Mucosa of gallbladder (tissue), 1 donor: ENCODE measurements around the gene SMIM34. TPM values are rescaled to one million over a fixed set of nuclear protein-coding genes. Genes with fewer than 3 reads are reported as not detected.
"Not testable (repeated sequence)": the region's sequence is repeated elsewhere in the genome, so short reads cannot be mapped to it uniquely, and the experiment has no call there.

ENCODE experiments used
- DNase-seq: peaks from one replicate; pipeline ENCODE4 v3.0.0-alpha.2; 2020; ENCODE audit warnings: low spot score
- total RNA-seq: library from RNA; stranded (reverse); gene quantifications from one replicate; pipeline ENCODE4 v1.2.1, GENCODE V29; 2021
- donor health status: DM: no; HTN: no; CAD: no.

Gene SMIM34
- total RNA-seq, 1 donor from 2014 or later, result not detected

DNA sequence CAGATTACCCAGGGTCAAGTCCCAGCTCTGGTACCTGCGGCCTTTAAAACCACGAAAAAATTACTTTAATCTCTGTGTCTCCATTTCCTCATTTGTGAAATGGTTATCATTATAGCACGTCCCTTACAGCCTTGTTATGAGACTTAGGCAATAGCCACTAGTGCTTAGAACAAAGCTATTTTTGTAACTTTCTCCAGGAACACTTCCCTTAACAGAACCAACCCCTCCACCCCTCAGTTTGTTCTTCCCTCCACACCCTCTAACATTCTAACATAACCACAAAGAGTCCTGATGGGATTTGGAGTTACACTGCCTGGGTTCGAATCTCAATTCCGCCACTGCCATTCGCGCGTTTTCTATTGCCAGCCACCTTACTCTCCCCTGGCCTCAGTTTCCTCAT lies 49.3 kb downstream of the SMIM34 start:
- DNase-seq, result not testable (repeated sequence)

DNA sequence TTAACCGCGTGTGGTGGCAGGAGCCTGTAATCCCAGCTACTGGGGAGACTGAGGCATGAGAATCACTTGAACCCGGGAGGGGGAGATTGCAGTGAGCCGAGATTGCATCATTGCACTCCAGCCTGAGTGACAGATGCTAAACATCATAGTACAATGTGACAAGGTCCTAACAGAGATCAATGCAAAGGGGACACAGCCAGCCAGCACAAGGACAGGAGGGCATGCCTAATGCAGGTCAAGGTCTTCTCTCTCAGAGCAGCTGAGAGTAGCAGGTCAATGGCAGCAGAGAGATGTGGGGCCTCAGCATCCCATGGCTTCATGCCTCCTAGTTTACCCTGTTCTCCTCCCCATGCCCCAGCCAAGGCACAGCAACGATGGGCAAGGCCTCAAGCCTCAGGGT lies 51.4 kb downstream of the SMIM34 start:
- no peak for DNase-seq

DNA sequence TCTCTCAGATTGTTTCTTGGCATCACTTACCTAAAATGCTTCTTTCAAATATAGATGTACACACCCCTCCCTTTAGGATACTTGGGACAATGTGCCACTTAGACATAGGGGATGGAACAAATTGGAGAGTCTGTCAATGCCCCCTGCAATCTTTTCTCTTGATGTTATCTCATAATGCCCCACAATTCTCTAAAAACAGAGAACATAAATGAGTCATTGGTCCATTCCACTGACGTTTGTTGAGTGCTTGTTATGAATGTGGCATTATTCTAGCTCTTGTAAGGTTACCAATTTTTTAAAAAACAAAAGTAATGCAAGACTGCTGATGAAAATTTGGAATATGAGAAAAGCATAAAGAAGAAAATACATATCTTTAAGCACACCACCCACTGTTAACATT lies 54.0 kb downstream of the SMIM34 start:
- no peak for DNase-seq

Other genes with a start within 250 kb of the SMIM34 start
- gene KCNE2, start 59.9 kb downstream of the SMIM34 start, total RNA-seq, result not detected
- 20.5 TPM for gene SMIM11, start 48.4 kb downstream of the SMIM34 start, total RNA-seq
- gene KCNE1, start 88.3 kb upstream of the SMIM34 start, total RNA-seq, result 0.69 TPM
- gene RCAN1, start 191.2 kb upstream of the SMIM34 start, total RNA-seq, result 30.9 TPM
- 30.3 TPM for gene CLIC6, start 245.0 kb upstream of the SMIM34 start, total RNA-seq